Activated CD4-positive, alpha-beta T cell treated with anti-CD3 and anti-CD28 coated beads, Interleukin-2, Interleukin-6, amounts not matched to agents 100 ng/mL and 50 ng/mL, durations not matched to agents 16 hours and 8 hours (primary cell): ENCODE data around the gene JPH3.
A peak's percentile ranks its signal among the peaks of the same experiment; 100 is the strongest.
"Not testable (repeated sequence)": the region's sequence is repeated elsewhere in the genome, so short reads cannot be mapped to it uniquely, and the experiment has no call there.

Experiments
- DNase-seq: peaks from one replicate; pipeline ENCODE4 v3.0.0-alpha.2; 2020

Gene JPH3

GRCh38 chr16:87700406-87701077 lies 98.2 kb downstream of the JPH3 start:
- DNase-seq, result peak; percentile 47

GRCh38 chr16:87701078-87701460 lies 98.8 kb downstream of the JPH3 start:
- no peak for DNase-seq

GRCh38 chr16:87701505-87701921 lies 99.2 kb downstream of the JPH3 start:
- DNase-seq, result no peak

- peak; percentile 79 for DNase-seq
These were observed 100.1 kb downstream of the JPH3 start for GRCh38 chr16:87702325-87702811.

- DNase-seq, result no peak
These were observed 100.8 kb downstream of the JPH3 start for GRCh38 chr16:87703071-87703470.

GRCh38 chr16:87703835-87704375 lies 101.6 kb downstream of the JPH3 start:
- DNase-seq, result no peak

GRCh38 chr16:87704754-87705353 lies 102.5 kb downstream of the JPH3 start:
- no peak for DNase-seq

GRCh38 chr16:87705771-87706277 lies 103.5 kb downstream of the JPH3 start:
- DNase-seq, result no peak

GRCh38 chr16:87706278-87707000 lies 104.1 kb downstream of the JPH3 start:
- DNase-seq, result no peak

GRCh38 chr16:87707097-87707496 lies 104.8 kb downstream of the JPH3 start:
- DNase-seq, result no peak

GRCh38 chr16:87707714-87708580 lies 105.6 kb downstream of the JPH3 start:
- no peak for DNase-seq

- no peak for DNase-seq
These were observed 106.8 kb downstream of the JPH3 start for GRCh38 chr16:87708881-87709638.

GRCh38 chr16:87709677-87710076 lies 107.4 kb downstream of the JPH3 start:
- DNase-seq, result no peak

- no peak for DNase-seq
These were observed 108.6 kb downstream of the JPH3 start for GRCh38 chr16:87710887-87711286.

- no peak for DNase-seq
These were observed 110.0 kb downstream of the JPH3 start for GRCh38 chr16:87712184-87712762.

- peak; percentile 83 for DNase-seq
These were observed 111.3 kb downstream of the JPH3 start for GRCh38 chr16:87713451-87714229.

- DNase-seq, result no peak
These were observed 112.9 kb downstream of the JPH3 start for GRCh38 chr16:87715231-87715630.

GRCh38 chr16:87715658-87716057 lies 113.3 kb downstream of the JPH3 start:
- no peak for DNase-seq

GRCh38 chr16:87718831-87719230 lies 116.5 kb downstream of the JPH3 start:
- not testable (repeated sequence) for DNase-seq

- DNase-seq, result no peak
These were observed 118.1 kb downstream of the JPH3 start for GRCh38 chr16:87720446-87720845.
